Skeletal muscle tissue (tissue), 5 donors: Measurements from ENCODE around the gene TTC5. TPM values are rescaled to one million over a fixed set of nuclear protein-coding genes. Genes with fewer than 3 reads are reported as not detected.
"Not testable (repeated sequence)": the region's sequence is repeated elsewhere in the genome, so short reads cannot be mapped to it uniquely, and the experiment has no call there.

Source experiments
- H3K27ac ChIP-seq: one replicate; pipeline ENCODE4 v1.7.0; 2013; ENCODE audit warnings: mild to moderate bottlenecking, low read depth, low read length, inconsistent platforms
- H3K27me3 ChIP-seq, 3 donors: one replicate each; pipeline ENCODE4 v1.7.0; 2013; ENCODE audit warnings: low read length in 3 of 3; ENCODE audit not compliant: control insufficient read depth in 3 of 3, insufficient read depth in 3 of 3
- H3K36me3 ChIP-seq, 3 donors: one replicate each; pipeline ENCODE4 v1.7.0; 2013; ENCODE audit warnings: low read length in 3 of 3; ENCODE audit not compliant: control insufficient read depth in 3 of 3, insufficient read depth in 3 of 3
- H3K4me1 ChIP-seq, 3 donors: one replicate each; pipeline ENCODE4 v1.7.0; 2013; ENCODE audit warnings: low read length in 3 of 3, mild to moderate bottlenecking in 3 of 3; ENCODE audit not compliant: control insufficient read depth in 3 of 3, insufficient read depth in 3 of 3
- H3K4me3 ChIP-seq, 3 donors: one replicate each; pipeline ENCODE4 v1.7.0; 2013; ENCODE audit warnings: low read length in 3 of 3
- H3K9ac ChIP-seq, 3 donors: one replicate each; pipeline ENCODE4 v1.7.0; 2013; ENCODE audit warnings: low read length in 3 of 3, mild to moderate bottlenecking in 3 of 3, moderate library complexity in 2 of 3, low read depth in 1 of 3
- H3K9me3 ChIP-seq, 3 donors: one replicate each; pipeline ENCODE4 v1.7.0; 2013; ENCODE audit warnings: low read length in 3 of 3; ENCODE audit not compliant: control insufficient read depth in 3 of 3
- small RNA-seq: library from RNA; depleted of rRNA; stranded (forward); fragments of <200 nt; gene quantifications from one replicate; pipeline ENCODE3, GENCODE V24; 2014
- total RNA-seq: library from RNA; depleted of rRNA; stranded (reverse); fragments of >200 nt; gene quantifications from one replicate; pipeline ENCODE4 v1.2.3, GENCODE V29; 2014
- donor health status: Osteomylitis.

Gene TTC5
- total RNA-seq, 1 donor from 2014 or later, result 16.7 TPM

- H3K9me3 ChIP-seq, result no peaks in the 10 kb centered on the region
- no peaks in the 10 kb centered on the region for H3K27me3 ChIP-seq
- no peaks in the 10 kb centered on the region for H3K4me1 ChIP-seq
- H3K27ac ChIP-seq, result no peak overlapping the region
- H3K4me3 ChIP-seq, result no peak overlapping the region
- H3K9ac ChIP-seq, result no peak overlapping the region
- H3K36me3 ChIP-seq, result peaks cover 0 to 6% (median 0%) of the 10 kb centered on the region in 3 donors
These were observed 31.7 kb downstream of the TTC5 start for GRCh38 chr14:20274062-20274461.

- H3K9ac ChIP-seq, H3K27me3 ChIP-seq, H3K27ac ChIP-seq, H3K9me3 ChIP-seq, H3K4me1 ChIP-seq, H3K4me3 ChIP-seq, H3K36me3 ChIP-seq: not testable (repeated sequence)
These were observed 41.4 kb downstream of the TTC5 start for GRCh38 chr14:20264361-20264760.

GRCh38 chr14:20262642-20263128 lies 43.1 kb downstream of the TTC5 start:
- Histone ChIP-seq H3K9ac (no peak overlapping the region), H3K27me3 (no peaks in the 10 kb centered on the region), H3K4me1 (no peaks in the 10 kb centered on the region), H3K27ac (no peak overlapping the region), H3K9me3 (no peaks in the 10 kb centered on the region), H3K36me3 (no peaks in the 10 kb centered on the region), H3K4me3 (no peak overlapping the region)

GRCh38 chr14:20247646-20248246 lies 58.0 kb downstream of the TTC5 start:
- Histone ChIP-seq H3K27me3 (no peaks in the 10 kb centered on the region), H3K9me3 (peaks cover 0 to 9% (median 0%) of the 10 kb centered on the region in 3 donors), H3K4me1 (no peaks in the 10 kb centered on the region), H3K27ac (no peak overlapping the region), H3K9ac (no peak overlapping the region), H3K4me3 (no peak overlapping the region), H3K36me3 (no peaks in the 10 kb centered on the region)

Small RNA genes lying within 50 kb of the gene (small RNA-seq; reads per million reads assigned to genes)
- gene SNORA79B, result 0.23 reads per million, percentile 10 among the genes with 10 or more reads in this experiment
- gene SNORD126, result 147 reads per million, percentile 97 among the genes with 10 or more reads in this experiment

Other genes with a start within 250 kb of the TTC5 start
- gene OR4L1, start 245.9 kb downstream of the TTC5 start, total RNA-seq, result not detected
- not detected for gene OR4K17, start 195.2 kb downstream of the TTC5 start, total RNA-seq
- gene OR4N5, start 167.1 kb downstream of the TTC5 start, total RNA-seq, result not detected
- not detected for gene OR11G2, start 115.1 kb downstream of the TTC5 start, total RNA-seq
- not detected for gene OR11H6, start 82.2 kb downstream of the TTC5 start, total RNA-seq
- not detected for gene OR11H7, start 77.0 kb downstream of the TTC5 start, total RNA-seq
- not detected for gene OR11H4, start 66.7 kb downstream of the TTC5 start, total RNA-seq
- 57.4 TPM for gene CCNB1IP1, start 27.3 kb upstream of the TTC5 start, total RNA-seq
- gene PARP2, start 37.7 kb upstream of the TTC5 start, total RNA-seq, result 8.4 TPM
- 10.4 TPM for gene TEP1, start 107.5 kb upstream of the TTC5 start, total RNA-seq
- 2.1 TPM for gene KLHL33, start 130.2 kb upstream of the TTC5 start, total RNA-seq
- 26.6 TPM for gene OSGEP, start 148.9 kb upstream of the TTC5 start, total RNA-seq
- 64.2 TPM for gene APEX1, start 149.3 kb upstream of the TTC5 start, total RNA-seq
- gene PIP4P1, start 155.5 kb upstream of the TTC5 start, total RNA-seq, result 13.0 TPM
- gene PNP, start 163.5 kb upstream of the TTC5 start, total RNA-seq, result 13.6 TPM
- not detected for gene RNASE10, start 199.6 kb upstream of the TTC5 start, total RNA-seq